ENCODE measurements around the gene ALG1L2.
"Not testable (repeated sequence)": the region's sequence is repeated elsewhere in the genome, so short reads cannot be mapped to it uniquely, and the experiment has no call there.

ALG1L2 gene, protein sequence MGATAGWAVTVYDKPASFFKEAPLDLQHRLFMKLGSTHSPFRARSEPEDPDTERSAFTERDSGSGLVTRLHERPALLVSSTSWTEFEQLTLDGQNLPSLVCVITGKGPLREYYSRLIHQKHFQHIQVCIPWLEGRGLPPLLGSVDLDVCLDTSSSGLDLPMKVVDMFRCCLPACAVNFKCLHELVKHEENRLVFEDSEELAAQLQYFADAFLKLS

DNA sequence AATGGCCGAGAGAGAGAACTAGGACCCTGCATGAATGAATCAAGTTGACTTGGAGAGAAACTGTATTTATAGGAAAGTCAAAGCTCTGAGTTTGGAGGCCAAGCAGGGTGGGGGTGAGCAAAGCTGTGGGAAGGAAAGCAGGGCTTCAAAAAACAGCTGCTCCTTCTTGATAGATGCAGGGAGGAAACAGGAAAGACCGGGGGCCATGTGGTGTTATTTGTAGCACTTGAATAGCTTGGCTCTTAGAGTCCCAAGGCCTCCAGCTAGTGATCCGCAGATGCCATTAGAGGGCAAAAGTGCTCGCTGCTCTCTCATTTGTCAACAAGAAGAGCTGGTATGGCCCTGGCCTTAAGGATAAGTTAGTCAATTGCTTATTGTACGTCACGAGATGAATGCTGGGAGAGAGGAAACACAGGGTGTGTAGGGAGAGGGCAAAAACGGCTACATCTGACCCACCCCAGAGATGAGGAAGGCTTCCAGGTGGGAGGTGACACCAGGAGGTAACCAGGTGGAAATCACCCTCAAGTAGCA, at the start of gene ALG1L2:
ALG1L2 (plus strand) TSS at position 481 of the 531 bp plus-strand sequence. CDS start 186 bp downstream, outside the sequence.
- no peak for DNase-seq

DNA sequence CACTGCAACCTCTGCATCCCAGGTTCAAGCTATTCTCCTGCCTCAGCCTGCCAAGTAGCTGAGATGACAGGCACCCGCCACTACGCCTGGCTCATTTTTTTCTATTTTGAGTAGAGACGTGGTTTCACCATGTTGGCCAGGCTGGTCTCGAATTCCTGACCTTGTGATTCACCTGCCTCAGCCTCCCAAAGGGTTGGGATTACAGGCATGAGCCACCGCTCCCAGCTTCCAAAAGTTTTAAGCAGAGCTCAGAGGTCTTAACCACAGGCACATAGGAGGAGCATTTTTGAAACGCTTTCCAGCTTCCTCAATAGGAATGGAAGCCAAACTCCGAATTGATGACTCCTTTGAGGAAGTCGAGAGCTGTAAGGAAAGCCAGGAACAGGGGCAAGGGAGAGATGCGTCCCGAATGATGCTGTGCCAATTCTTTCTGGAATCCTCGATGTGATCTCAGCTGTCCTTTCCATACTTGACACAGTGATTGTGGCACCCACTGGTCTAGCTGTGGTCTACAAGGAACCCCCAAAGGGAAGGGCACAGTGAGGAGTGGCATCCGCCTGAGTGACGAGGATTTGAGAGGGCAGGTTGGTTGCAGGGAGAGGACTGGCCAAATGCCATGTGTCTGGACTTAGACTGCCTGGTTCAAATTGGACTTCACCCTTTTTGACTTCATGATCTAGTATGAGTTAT, 44.4 kb upstream of the ALG1L2 start:
- not testable (repeated sequence) for DNase-seq

GRCh38 chr3:130042736-130043135, 38.9 kb upstream of the ALG1L2 start:
- not testable (repeated sequence) for DNase-seq

DNA sequence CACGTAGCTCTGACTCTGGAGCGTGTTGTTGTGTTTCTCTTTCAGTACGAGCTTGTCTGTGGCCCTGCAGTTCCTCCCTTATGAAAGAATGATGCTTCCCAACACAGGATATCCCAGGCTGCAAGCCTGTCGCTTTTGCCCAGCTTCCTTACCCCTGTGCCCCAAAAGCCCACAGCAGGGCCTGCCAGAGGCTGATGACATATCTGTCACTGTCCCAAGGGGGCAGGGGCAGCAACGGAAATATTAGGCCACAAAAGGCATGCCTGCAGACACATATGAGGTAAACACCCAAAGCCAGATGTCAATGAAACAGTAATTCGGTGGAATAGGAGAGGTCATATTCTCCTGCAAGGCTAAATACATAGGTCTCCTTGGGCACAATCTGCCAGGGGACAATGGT, 38.0 kb upstream of the ALG1L2 start:
- not testable (repeated sequence) for DNase-seq

GRCh38 chr3:130044370-130044769, 37.3 kb upstream of the ALG1L2 start:
- no peak for DNase-seq

- no peak for DNase-seq
Observed at GRCh38 chr3:130048726-130049125, 32.9 kb upstream of the ALG1L2 start.

- DNase-seq: not testable (repeated sequence)
Observed at GRCh38 chr3:130052366-130052765, 29.3 kb upstream of the ALG1L2 start.

DNA sequence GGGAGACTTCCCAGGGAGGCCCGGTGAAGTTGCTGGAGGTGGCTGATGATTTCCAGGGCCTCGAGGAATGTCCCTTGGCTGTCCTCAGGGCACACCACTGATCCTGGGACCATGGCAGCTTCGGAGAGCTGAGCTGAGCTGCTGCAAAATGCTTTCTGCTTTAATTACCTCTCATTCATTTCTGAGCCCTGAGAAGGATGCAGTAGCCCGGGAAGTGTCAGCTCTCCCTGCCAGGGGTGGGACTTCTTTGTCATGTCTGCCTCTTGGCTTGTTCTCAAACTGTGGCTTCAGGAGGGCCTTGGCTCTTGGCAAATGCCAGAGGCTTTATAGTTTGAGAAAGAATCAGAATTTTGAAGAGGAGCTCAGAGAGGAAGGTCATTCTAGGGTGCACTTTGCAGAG, 28.7 kb upstream of the ALG1L2 start:
- DNase-seq: not testable (repeated sequence)

DNA sequence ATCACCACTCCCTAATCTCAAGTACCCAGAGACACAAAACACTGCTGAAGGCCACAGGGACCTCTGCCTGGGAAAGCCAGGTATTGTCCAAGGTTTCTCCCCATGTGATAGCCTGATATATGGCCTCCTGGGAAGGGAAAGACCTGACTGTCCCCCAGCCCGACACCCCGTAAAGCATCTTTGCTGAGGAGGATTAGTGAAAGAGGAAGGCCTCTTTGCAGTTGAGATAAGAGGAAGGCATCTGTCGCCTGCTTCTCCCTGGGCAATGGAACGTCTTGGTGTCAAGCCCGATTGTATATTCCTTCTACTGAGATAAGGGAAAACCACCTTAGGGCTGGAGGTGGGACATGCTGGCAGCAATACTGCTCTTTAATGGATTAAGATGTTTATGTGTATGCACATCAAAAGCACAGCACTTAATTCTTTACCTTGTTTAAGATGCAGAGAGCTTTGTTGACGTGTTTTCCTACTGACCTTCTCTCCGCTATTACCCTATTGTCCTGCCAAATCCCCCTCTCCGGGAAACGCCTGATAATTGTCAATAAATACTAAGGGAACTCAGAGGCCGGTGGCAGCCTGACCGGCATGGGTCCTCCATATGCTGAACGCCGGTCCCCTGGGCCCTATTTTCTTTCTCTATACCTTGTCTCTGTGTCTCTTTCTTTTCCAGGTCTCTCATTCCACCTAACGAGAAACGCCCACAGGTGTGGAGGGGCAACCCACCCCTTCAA, 23.9 kb upstream of the ALG1L2 start:
- not testable (repeated sequence) for DNase-seq

GRCh38 chr3:130058267-130058657, 23.4 kb upstream of the ALG1L2 start:
- not testable (repeated sequence) for DNase-seq

- DNase-seq: not testable (repeated sequence)
Observed at GRCh38 chr3:130058716-130059115, 22.9 kb upstream of the ALG1L2 start.

DNA sequence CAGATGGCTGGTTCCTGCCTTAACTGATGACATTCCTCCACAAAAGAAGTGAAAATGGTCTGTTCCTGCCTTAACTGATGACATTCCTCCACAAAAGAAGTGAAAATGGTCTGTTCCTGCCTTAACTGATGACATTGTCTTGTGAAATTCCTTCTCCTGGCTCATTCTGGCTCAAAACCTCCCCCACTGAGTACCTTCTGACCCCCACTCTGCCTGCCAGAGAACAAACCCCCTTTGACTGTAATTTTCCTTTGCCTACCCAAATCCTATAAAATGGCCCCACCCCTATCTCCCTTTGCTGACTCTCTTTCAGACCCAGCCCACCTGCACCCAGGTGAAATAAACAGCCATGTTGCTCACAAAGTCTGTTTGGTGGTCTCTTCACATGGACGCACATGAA, 22.5 kb upstream of the ALG1L2 start:
- DNase-seq: not testable (repeated sequence)

- no peak for DNase-seq
Observed at GRCh38 chr3:130073582-130073981, 8.0 kb upstream of the ALG1L2 start.

DNA sequence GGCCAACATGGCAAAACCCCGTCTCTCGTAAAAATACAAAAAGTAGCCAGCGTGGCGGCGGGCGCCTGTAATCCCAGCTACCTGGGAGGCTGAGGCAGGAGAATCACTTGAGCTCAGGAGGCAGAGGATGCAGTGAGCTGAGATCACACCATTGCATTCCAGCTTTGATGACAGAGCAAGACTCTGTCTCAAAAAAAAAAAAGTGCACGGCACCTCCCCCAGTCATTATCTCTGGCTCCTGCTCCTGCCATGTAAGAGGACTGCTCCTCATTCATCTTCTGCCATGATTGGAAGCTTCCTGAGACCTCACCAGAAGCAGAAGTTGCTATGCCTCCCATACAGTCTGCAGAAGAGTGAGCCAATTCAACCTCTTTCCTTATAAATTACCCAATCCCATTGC, 4.0 kb upstream of the ALG1L2 start:
- DNase-seq: no peak

GRCh38 chr3:130083363-130084090, 1.9 kb downstream of the ALG1L2 start:
- DNase-seq: not testable (repeated sequence)

DNA sequence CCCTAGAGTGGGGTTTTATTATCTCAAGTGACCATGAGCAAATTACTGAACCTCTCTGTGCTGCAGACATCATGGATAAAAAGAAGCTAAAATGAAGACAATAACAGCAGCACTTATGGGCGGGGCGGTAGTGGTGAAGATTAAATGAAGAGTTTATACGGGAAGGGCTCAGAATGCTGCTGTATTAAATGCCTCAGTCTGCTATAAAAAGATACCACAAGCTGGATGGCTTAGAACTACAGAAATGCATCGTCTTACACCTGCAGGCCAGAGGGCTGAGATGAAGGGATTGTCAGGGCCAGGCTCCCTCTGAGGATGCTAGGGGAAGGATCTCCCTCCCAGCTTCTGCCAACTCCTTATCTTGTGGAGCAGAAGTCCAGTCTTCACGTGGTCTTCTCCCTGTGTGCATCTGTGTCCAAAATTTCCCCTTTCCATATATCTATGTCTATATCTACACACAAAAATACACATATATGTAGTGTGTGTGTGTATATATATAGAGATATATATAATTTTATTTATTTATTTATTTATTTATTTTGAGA, 2.9 kb downstream of the ALG1L2 start:
- no peak for DNase-seq

GRCh38 chr3:130085881-130086280, 4.2 kb downstream of the ALG1L2 start:
- no peak for DNase-seq

- not testable (repeated sequence) for DNase-seq
Observed at GRCh38 chr3:130086628-130087027, 5.0 kb downstream of the ALG1L2 start.

DNA sequence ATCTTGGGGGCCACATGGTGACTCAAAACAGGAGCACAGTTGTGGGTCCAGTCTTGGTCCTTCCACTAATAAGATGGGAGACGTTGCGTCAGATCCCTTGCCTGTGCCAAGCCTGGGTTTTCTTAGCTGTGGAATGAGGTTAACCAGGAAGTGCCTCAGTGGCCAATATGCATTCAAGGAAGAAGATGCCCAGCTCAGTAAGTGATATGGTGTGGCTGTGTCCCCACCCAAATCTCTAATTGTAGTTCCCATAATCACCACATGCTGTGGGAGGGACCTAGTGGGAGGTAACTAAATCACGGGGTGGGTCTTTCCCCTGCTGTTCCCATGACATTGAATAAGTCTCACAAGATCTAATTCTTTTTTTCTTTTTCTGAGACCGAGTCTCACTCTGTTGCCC, 6.4 kb downstream of the ALG1L2 start:
- no peak for DNase-seq

GRCh38 chr3:130090681-130091080, 9.1 kb downstream of the ALG1L2 start:
- not testable (repeated sequence) for DNase-seq

DNA sequence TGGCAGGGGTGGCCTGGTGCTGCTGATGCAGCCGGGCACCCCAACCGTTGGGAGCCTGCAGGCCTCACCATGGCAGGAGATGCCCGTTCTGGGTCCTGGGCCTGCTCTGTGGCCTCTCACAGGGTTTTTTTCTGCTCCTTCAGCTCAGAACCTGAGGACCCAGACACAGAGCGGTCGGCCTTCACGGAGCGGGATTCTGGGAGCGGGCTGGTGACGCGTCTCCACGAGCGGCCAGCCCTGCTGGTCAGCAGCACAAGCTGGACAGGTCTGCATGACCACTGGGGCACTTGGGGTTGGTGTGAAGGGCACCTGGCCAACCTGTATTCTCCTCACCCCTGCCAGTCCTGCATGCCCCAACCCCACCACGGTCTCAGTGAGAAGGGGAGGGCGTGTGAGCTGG, 10.3 kb downstream of the ALG1L2 start:
- no peak for DNase-seq

DNA sequence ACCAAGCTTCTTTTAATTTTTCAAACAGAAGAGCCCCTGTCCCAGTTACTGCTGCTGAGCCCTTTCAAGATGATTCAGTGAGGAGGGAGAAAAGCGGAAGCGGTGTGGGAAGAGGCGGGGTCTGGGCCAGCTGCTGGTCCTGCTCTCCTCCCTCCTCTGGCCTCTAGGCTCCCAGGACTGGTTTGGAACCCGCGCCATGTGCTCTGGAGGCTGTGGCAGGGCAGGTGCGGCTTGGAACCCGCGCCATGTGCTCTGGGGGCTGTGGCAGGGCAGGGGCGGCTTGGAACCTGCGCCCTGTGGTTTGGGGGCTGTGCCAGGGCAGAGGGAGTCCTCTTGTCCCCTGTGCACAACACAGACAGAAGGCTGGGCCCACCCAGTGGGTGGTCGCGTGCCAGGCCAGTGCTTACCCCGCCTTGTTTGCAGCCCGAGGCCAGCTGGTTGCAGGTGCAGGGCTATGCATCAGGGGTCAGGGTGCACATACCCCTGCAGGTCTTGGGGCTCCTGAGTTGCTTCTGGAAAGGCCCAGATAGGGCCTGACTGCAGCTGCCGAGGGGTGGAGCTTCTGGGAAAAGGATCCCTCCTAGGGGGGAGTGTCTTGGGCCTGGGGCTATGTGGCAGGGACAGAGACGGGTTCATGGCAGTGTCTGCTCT, 12.2 kb downstream of the ALG1L2 start:
- peak in 1 of 6 experiments; percentile 26 for DNase-seq
